HCT116 (cell line): Measurements from ENCODE around the gene SIRPA.

Experiments used
- CEBPB ChIP-seq: IDR thresholded peaks from 2 replicates; pipeline ENCODE4 v1.6.1; 2012; ENCODE audit warnings: low read depth
- EZH2 ChIP-seq: fragments of 200-600 bp; sonication (generic); IDR thresholded peaks from 2 replicates; pipeline ENCODE4 v1.6.1; 2017; ENCODE audit warnings: antibody characterized with exemption, mixed run types
- JUND ChIP-seq: IDR thresholded peaks from 2 replicates; pipeline ENCODE4 v1.6.1; 2012
- POLR2A ChIP-seq: IDR thresholded peaks from 2 replicates; pipeline ENCODE4 v1.7.0; 2011; ENCODE audit warnings: borderline replicate concordance; ENCODE audit not compliant: insufficient read depth, insufficient read length; ENCODE audit errors: extremely low read depth
- POLR2AphosphoS5 ChIP-seq: IDR thresholded peaks from 2 replicates; pipeline ENCODE4 v1.6.1; 2011; ENCODE audit warnings: mild to moderate bottlenecking, low read depth, low read length, moderate library complexity
- SIN3A ChIP-seq: IDR thresholded peaks from 2 replicates; pipeline ENCODE4 v1.6.1; 2012; ENCODE audit warnings: low read depth
- ZNF274 ChIP-seq: fragments of 200-500 bp; sonication (Bioruptor generic); IDR thresholded peaks from 2 replicates; pipeline ENCODE4 v1.6.1; 2014; ENCODE audit warnings: mild to moderate bottlenecking, low read depth, low read length, inconsistent platforms
- TF ChIP-seq, protein P1 (sequence below), 3 experiments: fragments of 200-600 bp in 1 of 3; sonication (generic) in 1 of 3; IDR thresholded peaks in 2 of 3; conservative IDR thresholded peaks in 1 of 3; 2 replicates each; pipeline ENCODE4 v1.5.1; 2012 to 2017; ENCODE audit warnings: low read depth in 2 of 3, low read length in 2 of 3, antibody characterized with exemption in 1 of 3, borderline replicate concordance in 1 of 3, control low read depth in 1 of 3, mild to moderate bottlenecking in 1 of 3, mixed read lengths in 1 of 3, mixed run types in 1 of 3, moderate library complexity in 1 of 3; ENCODE audit not compliant: insufficient read depth in 1 of 3
- TF ChIP-seq, protein P2 (sequence below): IDR thresholded peaks from 2 replicates; pipeline ENCODE4 v1.6.1; 2012
- TF ChIP-seq, protein P3 (sequence below): IDR thresholded peaks from 2 replicates; pipeline ENCODE4 v1.6.1; 2012

DNA sequence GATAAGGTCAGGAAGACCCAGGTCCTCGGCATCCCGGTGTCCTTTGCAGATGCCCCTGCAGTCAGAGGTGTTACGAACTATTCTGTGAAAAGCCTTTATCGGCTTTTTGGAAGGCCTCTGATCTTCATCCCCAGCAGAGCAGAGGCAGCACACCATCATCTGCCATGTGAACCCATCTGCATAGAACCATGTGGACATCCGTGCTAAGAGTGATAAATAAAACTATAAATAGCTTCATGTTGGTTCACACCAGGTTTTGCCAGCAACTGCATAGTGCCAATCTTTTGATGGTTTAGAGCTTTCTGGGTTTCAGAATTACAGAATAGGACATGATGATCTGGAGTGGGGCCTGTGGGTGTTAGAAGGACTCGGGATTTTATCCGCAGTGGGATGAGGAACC lies 33.6 kb downstream of the SIRPA start:
- TF ChIP-seq, protein P1, sequence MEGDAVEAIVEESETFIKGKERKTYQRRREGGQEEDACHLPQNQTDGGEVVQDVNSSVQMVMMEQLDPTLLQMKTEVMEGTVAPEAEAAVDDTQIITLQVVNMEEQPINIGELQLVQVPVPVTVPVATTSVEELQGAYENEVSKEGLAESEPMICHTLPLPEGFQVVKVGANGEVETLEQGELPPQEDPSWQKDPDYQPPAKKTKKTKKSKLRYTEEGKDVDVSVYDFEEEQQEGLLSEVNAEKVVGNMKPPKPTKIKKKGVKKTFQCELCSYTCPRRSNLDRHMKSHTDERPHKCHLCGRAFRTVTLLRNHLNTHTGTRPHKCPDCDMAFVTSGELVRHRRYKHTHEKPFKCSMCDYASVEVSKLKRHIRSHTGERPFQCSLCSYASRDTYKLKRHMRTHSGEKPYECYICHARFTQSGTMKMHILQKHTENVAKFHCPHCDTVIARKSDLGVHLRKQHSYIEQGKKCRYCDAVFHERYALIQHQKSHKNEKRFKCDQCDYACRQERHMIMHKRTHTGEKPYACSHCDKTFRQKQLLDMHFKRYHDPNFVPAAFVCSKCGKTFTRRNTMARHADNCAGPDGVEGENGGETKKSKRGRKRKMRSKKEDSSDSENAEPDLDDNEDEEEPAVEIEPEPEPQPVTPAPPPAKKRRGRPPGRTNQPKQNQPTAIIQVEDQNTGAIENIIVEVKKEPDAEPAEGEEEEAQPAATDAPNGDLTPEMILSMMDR (IDR thresholded peaks at IDR 0.05 in 2 of 3, conservative IDR thresholded peaks at IDR 0.05 in 1 of 3; ENCODE audit: borderline replicate concordance in 1 of 3, insufficient read depth in 1 of 3, low read depth in 2 of 3, low read length in 2 of 3) = no peak
- TF ChIP-seq EZH2 (no peak), SIN3A (no peak), ZNF274 (no peak), POLR2A (no peak), POLR2AphosphoS5 (no peak), CEBPB (no peak), JUND (no peak)
- TF ChIP-seq, protein P2, sequence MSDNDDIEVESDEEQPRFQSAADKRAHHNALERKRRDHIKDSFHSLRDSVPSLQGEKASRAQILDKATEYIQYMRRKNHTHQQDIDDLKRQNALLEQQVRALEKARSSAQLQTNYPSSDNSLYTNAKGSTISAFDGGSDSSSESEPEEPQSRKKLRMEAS = no peak
- TF ChIP-seq, protein P3, sequence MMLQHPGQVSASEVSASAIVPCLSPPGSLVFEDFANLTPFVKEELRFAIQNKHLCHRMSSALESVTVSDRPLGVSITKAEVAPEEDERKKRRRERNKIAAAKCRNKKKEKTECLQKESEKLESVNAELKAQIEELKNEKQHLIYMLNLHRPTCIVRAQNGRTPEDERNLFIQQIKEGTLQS = no peak
